HG03571 (cell line): ENCODE data around the gene SLC16A8.

Experiments used
- ATAC-seq: cut with Tn5 transposase; IDR thresholded peaks from one replicate; pipeline ENCODE4 v1.9.1; 2021; ENCODE audit not compliant: unreplicated experiment

Gene SLC16A8

GRCh38 chr22:38114484-38115398 is 30.8 kb upstream of the SLC16A8 start:
- ATAC-seq, result no peak

- ATAC-seq, result no peak
Observed at GRCh38 chr22:38112381-38112780, 28.4 kb upstream of the SLC16A8 start.

GRCh38 chr22:38111925-38112355 is 28.0 kb upstream of the SLC16A8 start:
- ATAC-seq, result no peak

- no peak for ATAC-seq
Observed at GRCh38 chr22:38110863-38111852, 27.2 kb upstream of the SLC16A8 start.

- ATAC-seq, result no peak
Observed at GRCh38 chr22:38110008-38110862, 26.3 kb upstream of the SLC16A8 start, which contains the start of gene BAIAP2L2. Gene BAIAP2L2 (minus strand): TSS chr22:38110684. CDS start chr22:38110525, 159 bp downstream.

GRCh38 chr22:38109371-38110001 is 25.5 kb upstream of the SLC16A8 start:
- no peak for ATAC-seq

GRCh38 chr22:38108561-38109319 is 24.8 kb upstream of the SLC16A8 start:
- ATAC-seq, result no peak

- ATAC-seq, result no peak
Observed at GRCh38 chr22:38107692-38108515, 23.9 kb upstream of the SLC16A8 start.

- no peak for ATAC-seq
Observed at GRCh38 chr22:38106814-38107578, 23.0 kb upstream of the SLC16A8 start.

GRCh38 chr22:38104084-38104483 is 20.1 kb upstream of the SLC16A8 start:
- ATAC-seq, result no peak

- ATAC-seq, result no peak
Observed at GRCh38 chr22:38103641-38104040, 19.7 kb upstream of the SLC16A8 start.

GRCh38 chr22:38098410-38099249 is 14.6 kb upstream of the SLC16A8 start:
- no peak for ATAC-seq

- ATAC-seq, result no peak
Observed at GRCh38 chr22:38097557-38098409, 13.8 kb upstream of the SLC16A8 start.

GRCh38 chr22:38097058-38097457 is 13.1 kb upstream of the SLC16A8 start:
- ATAC-seq, result no peak

- no peak for ATAC-seq
Observed at GRCh38 chr22:38089474-38089851, 5.5 kb upstream of the SLC16A8 start.
